Ishikawa (cell line): ENCODE data around the gene NR5A2.

Experiments used
- FOXM1 ChIP-seq: IDR thresholded peaks from 2 replicates; pipeline ENCODE4 v1.6.1; 2012; ENCODE audit warnings: low read depth, borderline replicate concordance
- NFIC ChIP-seq: IDR thresholded peaks from 2 replicates; pipeline ENCODE4 v1.6.1; 2012
- TAF1 ChIP-seq: IDR thresholded peaks from 2 replicates; pipeline ENCODE4 v1.6.1; 2012; ENCODE audit warnings: low read depth, mild to moderate bottlenecking
- YY1 ChIP-seq: IDR thresholded peaks from 2 replicates; pipeline ENCODE4 v1.6.1; 2012; ENCODE audit warnings: low read depth

DNA sequence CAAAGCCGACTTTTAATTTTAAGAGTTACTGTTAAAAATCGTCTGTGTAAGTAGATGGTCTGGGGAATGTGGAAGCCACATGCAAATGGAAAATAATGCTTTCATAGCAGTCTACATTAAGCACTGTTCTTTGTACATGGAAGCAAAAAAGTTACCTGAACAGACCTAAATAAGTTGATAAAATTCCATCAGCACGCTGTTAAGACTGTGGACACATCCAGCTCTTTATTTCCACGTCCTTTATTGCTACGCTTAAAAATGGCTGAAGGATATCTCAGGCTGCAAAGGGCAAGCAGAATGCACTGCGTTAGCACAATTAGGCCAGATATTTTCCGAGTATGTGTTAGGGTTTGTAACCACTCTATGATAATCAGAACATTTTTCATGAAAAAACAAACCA, 22.3 kb downstream of the NR5A2 start:
- TF ChIP-seq YY1 (no peak), NFIC (no peak), FOXM1 (no peak), TAF1 (no peak)
